ENCODE measurements around the gene CENPU. TPM values are rescaled to one million over a fixed set of nuclear protein-coding genes. Genes with fewer than 3 reads are reported as not detected.

The CENPU gene
- total and polyA plus RNA-seq, 2 of the 13 experiments (the other 11 are each of a cell fraction or from before 2014, with no cell fraction given) = 11.7 to 35.8 TPM

GRCh38 chr4:184666670-184667069, 67.2 kb downstream of the CENPU start:
- TF ChIP-seq ZNF556 (CRISPR knock-in tag; IDR thresholded peaks at IDR 0.05; ENCODE audit: borderline replicate concordance) = no peak
- TF ChIP-seq ZNF124 (CRISPR knock-in tag; IDR thresholded peaks at IDR 0.05) = no peak
- TF ChIP-seq PPARG (CRISPR knock-in tag; conservative IDR thresholded peaks at IDR 0.05) = no peak
- TF ChIP-seq ZNF550 (CRISPR knock-in tag; IDR thresholded peaks at IDR 0.05; ENCODE audit: borderline replicate concordance) = no peak
- no peak for TF ChIP-seq JARID2 (CRISPR knock-in tag; IDR thresholded peaks at IDR 0.05; ENCODE audit: insufficient replicate concordance)
- no peak for TF ChIP-seq MIXL1 (CRISPR knock-in tag; IDR thresholded peaks at IDR 0.05)
- TF ChIP-seq KDM3A (CRISPR knock-in tag; IDR thresholded peaks at IDR 0.05; ENCODE audit: low read depth) = no peak
- no peak for TF ChIP-seq ZNF619 (CRISPR knock-in tag; IDR thresholded peaks at IDR 0.05)
- no peak for TF ChIP-seq ZNF138 (CRISPR knock-in tag; IDR thresholded peaks at IDR 0.05; ENCODE audit: low read depth)
- TF ChIP-seq ZNF773 (CRISPR knock-in tag; IDR thresholded peaks at IDR 0.05; ENCODE audit: borderline replicate concordance) = no peak
- TF ChIP-seq CERS6 (CRISPR knock-in tag; IDR thresholded peaks at IDR 0.05) = no peak
- no peak for TF ChIP-seq NRL (CRISPR knock-in tag; IDR thresholded peaks at IDR 0.05; ENCODE audit: borderline replicate concordance)
- no peak for TF ChIP-seq TFAP4 (IDR thresholded peaks at IDR 0.05; ENCODE audit: borderline replicate concordance, low read depth)
- TF ChIP-seq ZNF430 (CRISPR knock-in tag; IDR thresholded peaks at IDR 0.05) = no peak
- TF ChIP-seq GATA4 (IDR thresholded peaks at IDR 0.05; ENCODE audit: borderline replicate concordance, low read depth) = no peak
- TF ChIP-seq SMARCC2 (IDR thresholded peaks at IDR 0.05) = no peak
- TF ChIP-seq, protein P1, sequence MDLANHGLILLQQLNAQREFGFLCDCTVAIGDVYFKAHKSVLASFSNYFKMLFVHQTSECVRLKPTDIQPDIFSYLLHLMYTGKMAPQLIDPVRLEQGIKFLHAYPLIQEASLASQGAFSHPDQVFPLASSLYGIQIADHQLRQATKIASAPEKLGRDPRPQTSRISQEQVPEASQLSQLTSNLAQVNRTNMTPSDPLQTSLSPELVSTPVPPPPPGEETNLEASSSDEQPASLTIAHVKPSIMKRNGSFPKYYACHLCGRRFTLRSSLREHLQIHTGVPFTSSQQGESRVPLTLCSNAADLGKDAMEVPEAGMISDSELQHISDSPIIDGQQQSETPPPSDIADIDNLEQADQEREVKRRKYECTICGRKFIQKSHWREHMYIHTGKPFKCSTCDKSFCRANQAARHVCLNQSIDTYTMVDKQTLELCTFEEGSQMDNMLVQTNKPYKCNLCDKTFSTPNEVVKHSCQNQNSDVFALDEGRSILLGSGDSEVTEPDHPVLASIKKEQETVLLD (CRISPR knock-in tag; IDR thresholded peaks at IDR 0.05; ENCODE audit: low read depth) = no peak
- TF ChIP-seq HDAC1 (CRISPR knock-in tag; IDR thresholded peaks at IDR 0.05) = no peak
- no peak for TF ChIP-seq ZNF432 (CRISPR knock-in tag; IDR thresholded peaks at IDR 0.05; ENCODE audit: borderline replicate concordance)
- no peak for TF ChIP-seq FOXP1 (IDR thresholded peaks at IDR 0.05)
- TF ChIP-seq FOXP1 (CRISPR knock-in tag; IDR thresholded peaks at IDR 0.05) = no peak
- H3K27ac ChIP-seq (ENCODE audit: extremely low read length, insufficient read depth, low read length) = no peak overlapping the region

More at GRCh38 chr4:184666670-184667069, 67.2 kb downstream of the CENPU start:
- H3K79me2 ChIP-seq (ENCODE audit: insufficient read depth, low read length) = no peaks in the 10 kb centered on the region
- no TSS peak for BruUV-seq (replicated peaks)
- FAIRE-seq (no peak), DNase-seq (ENCODE audit: low spot score) (no peak), ATAC-seq (no peak)
- in situ Hi-C loops (cut with HindIII; ENCODE audit: extremely low pct_ligation_motif_present, low pct_unique_long_range_greater_than_20kb) (no loop called here), intact Hi-C loops (cut with micrococcal nuclease; ENCODE audit: unreplicated experiment) (no loop called here)
- H3K9ac ChIP-seq (ENCODE audit: insufficient read depth, low read depth, low read length) = no peak overlapping the region
- H3K4me1 ChIP-seq (ENCODE audit: insufficient read depth, low read length) = no peaks in the 10 kb centered on the region
- CTCF ChIA-PET (ENCODE audit: low intra/inter-chr PET ratio, low total read pairs) = no interaction called here
- no peaks in the 10 kb centered on the region for H3K27me3 ChIP-seq (ENCODE audit: control insufficient read depth in 1 of 2, insufficient read depth in 2 of 2, low read length in 2 of 2)
- POLR2A ChIA-PET = interaction anchor here (0.7 kb wide), 1 partner anchor 17 kb away, joined by 5 read pairs; the partner anchor contains the start of genes CASP3 and PRIMPOL
- no peaks in the 10 kb centered on the region for H4K20me1 ChIP-seq (ENCODE audit: insufficient read depth, low read length)
- no peaks in the 10 kb centered on the region for H3K9me3 ChIP-seq (ENCODE audit: low read length)
- H3K4me2 ChIP-seq (ENCODE audit: low read depth, low read length) = no peak overlapping the region
- H3K36me3 ChIP-seq (replicated peaks in 1 of 2; ENCODE audit: control insufficient read depth in 1 of 2, insufficient read depth in 2 of 2, low read length in 2 of 2) = peaks cover 4 to 14% of the 10 kb centered on the region in 2 experiments; a peak in 2 of 5 replicates
- no peak overlapping the region for H3K4me3 ChIP-seq (replicated peaks in 1 of 3; ENCODE audit: insufficient read depth in 1 of 3, low read depth in 2 of 3, low read length in 3 of 3)
- WGBS (ENCODE audit: low lambda C conversion rate) = 76% methylated on average over 6 of the region's 6 CpGs
- no peak overlapping the region for H2AFZ ChIP-seq (ENCODE audit: low read length)
